Loucy (cell line): Measurements from ENCODE around the gene SGMS2.

Experiments used
- H2AFZ ChIP-seq: fragments of 200-600 bp; sonication (generic); 2 replicates; pipeline ENCODE4 v1.6.0; 2016; ENCODE audit warnings: antibody characterized with exemption, mild to moderate bottlenecking, low read length, moderate library complexity
- H3F3A ChIP-seq: fragments of 200-600 bp; 2 replicates; pipeline ENCODE4 v1.6.0; 2016; ENCODE audit warnings: antibody characterized with exemption, low read depth, mild to moderate bottlenecking
- H3K27me3 ChIP-seq: fragments of 200-600 bp; sonication (generic); 2 replicates; pipeline ENCODE4 v1.6.1; 2014; ENCODE audit warnings: low read length, mild to moderate bottlenecking; ENCODE audit not compliant: insufficient read depth, poor library complexity, severe bottlenecking
- H3K36me3 ChIP-seq: fragments of 200-600 bp; sonication (generic); 2 replicates; pipeline ENCODE4 v1.6.1; 2016; ENCODE audit warnings: low read length; ENCODE audit not compliant: insufficient read depth
- H3K4me1 ChIP-seq: fragments of 200-600 bp; sonication (generic); 2 replicates; pipeline ENCODE4 v1.5.1; 2014; ENCODE audit warnings: low read length, mild to moderate bottlenecking; ENCODE audit not compliant: insufficient read depth, poor library complexity, severe bottlenecking
- H3K4me2 ChIP-seq: fragments of 200-600 bp; sonication (generic); 2 replicates; pipeline ENCODE4 v1.6.0; 2014; ENCODE audit warnings: antibody characterized with exemption, low read length, low read depth, mild to moderate bottlenecking; ENCODE audit not compliant: poor library complexity, severe bottlenecking
- H3K4me3 ChIP-seq: fragments of 200-600 bp; sonication (generic); 2 replicates; pipeline ENCODE4 v1.5.1; 2014; ENCODE audit warnings: low read length, mild to moderate bottlenecking, mixed read lengths; ENCODE audit not compliant: poor library complexity, severe bottlenecking
- H3K79me2 ChIP-seq: fragments of 200-600 bp; sonication (generic); 2 replicates; pipeline ENCODE4 v1.6.1; 2014; ENCODE audit warnings: low read length; ENCODE audit not compliant: insufficient read depth
- H3K9ac ChIP-seq: fragments of 200-600 bp; sonication (generic); 2 replicates; pipeline ENCODE4 v1.6.0; 2014; ENCODE audit warnings: mild to moderate bottlenecking, low read depth, low read length, moderate library complexity; ENCODE audit not compliant: poor library complexity, severe bottlenecking
- H3K9me2 ChIP-seq: fragments of 200-600 bp; sonication (generic); replicated peaks from 2 replicates; pipeline ENCODE4 v1.6.1; 2016; ENCODE audit warnings: low read depth, low read length, mixed read lengths
- H3K9me3 ChIP-seq: fragments of 200-600 bp; sonication (generic); 2 replicates; pipeline ENCODE4 v1.6.1; 2014; ENCODE audit warnings: mild to moderate bottlenecking, antibody characterized with exemption, low read length, low read depth; ENCODE audit not compliant: insufficient read depth
- H4K20me1 ChIP-seq: fragments of 200-600 bp; sonication (generic); 2 replicates; pipeline ENCODE4 v1.6.0; 2014; ENCODE audit warnings: antibody characterized with exemption, low read length, mild to moderate bottlenecking; ENCODE audit not compliant: insufficient read depth, poor library complexity, severe bottlenecking
- CTCF ChIP-seq: fragments of 200-600 bp; sonication (generic); conservative IDR thresholded peaks from 2 replicates; pipeline ENCODE4 v1.5.1; 2014; ENCODE audit warnings: mild to moderate bottlenecking, antibody characterized with exemption, low read length
- EZH2phosphoT487 ChIP-seq: fragments of 200-600 bp; IDR thresholded peaks from 2 replicates; pipeline ENCODE4 v1.6.1; 2018; ENCODE audit warnings: antibody characterized with exemption, mild to moderate bottlenecking, moderate library complexity, borderline replicate concordance

Gene SGMS2

DNA sequence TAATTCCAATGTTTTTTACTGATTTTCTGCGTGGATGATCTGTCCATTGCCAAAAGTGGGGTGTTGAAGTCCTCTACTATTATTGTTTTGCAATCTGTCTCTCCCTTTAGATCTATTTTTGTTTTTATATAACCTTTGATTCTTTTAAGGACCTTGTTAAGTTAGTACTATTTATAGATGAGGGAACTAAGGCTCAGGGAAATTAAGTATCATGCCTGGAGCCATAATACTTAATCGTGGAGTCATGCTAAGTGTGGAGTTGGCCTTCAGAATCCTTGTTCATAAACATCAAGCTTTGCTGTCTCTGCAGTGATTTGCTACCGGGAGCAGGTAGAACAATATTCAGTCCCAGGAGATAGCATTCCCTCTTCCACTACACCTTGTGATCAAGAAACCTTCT is 31.0 kb downstream of the SGMS2 start:
- H3K4me3 ChIP-seq = no peak overlapping the region
- no peaks in the 10 kb centered on the region for H3K9me3 ChIP-seq
- H3K9me2 ChIP-seq = no peaks in the 10 kb centered on the region
- H3K4me2 ChIP-seq = no peak overlapping the region
- H3K27me3 ChIP-seq = no peaks in the 10 kb centered on the region
- TF ChIP-seq EZH2phosphoT487 = no peak
- no peak overlapping the region for H3K9ac ChIP-seq
- H2AFZ ChIP-seq = no peak overlapping the region
- no peaks in the 10 kb centered on the region for H3F3A ChIP-seq
- no peaks in the 10 kb centered on the region for H3K36me3 ChIP-seq
- no peaks in the 10 kb centered on the region for H3K79me2 ChIP-seq
- no peaks in the 10 kb centered on the region for H4K20me1 ChIP-seq
- no peaks in the 10 kb centered on the region for H3K4me1 ChIP-seq

DNA sequence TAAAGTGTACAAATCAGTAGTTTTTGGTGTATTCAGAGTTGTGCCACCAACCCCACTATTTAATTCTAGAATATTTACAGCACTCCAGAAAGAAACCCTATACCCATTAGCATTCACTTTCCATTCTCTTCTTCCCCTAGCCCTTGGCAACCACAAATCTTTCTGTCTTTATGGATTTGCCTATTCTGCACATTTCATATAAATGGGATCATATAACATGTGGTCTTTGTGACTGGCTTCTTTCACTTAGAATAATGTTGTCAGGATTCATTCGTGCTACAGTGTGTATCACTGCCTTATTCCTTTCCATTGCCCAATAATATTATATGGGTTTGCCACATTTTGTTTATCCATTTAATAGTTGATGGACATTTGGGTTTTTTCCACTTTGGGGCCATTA is 32.2 kb downstream of the SGMS2 start:
- no peaks in the 10 kb centered on the region for H3F3A ChIP-seq
- no peaks in the 10 kb centered on the region for H3K36me3 ChIP-seq
- no peak overlapping the region for H2AFZ ChIP-seq
- no peaks in the 10 kb centered on the region for H3K4me1 ChIP-seq
- H3K27me3 ChIP-seq = no peaks in the 10 kb centered on the region
- TF ChIP-seq EZH2phosphoT487 (no peak), CTCF (no peak)
- H3K9me2 ChIP-seq = no peaks in the 10 kb centered on the region
- H3K79me2 ChIP-seq = no peaks in the 10 kb centered on the region
- H3K4me3 ChIP-seq = no peak overlapping the region
- H4K20me1 ChIP-seq = no peaks in the 10 kb centered on the region
- H3K9me3 ChIP-seq = no peaks in the 10 kb centered on the region
- H3K9ac ChIP-seq = no peak overlapping the region
- H3K4me2 ChIP-seq = no peak overlapping the region

DNA sequence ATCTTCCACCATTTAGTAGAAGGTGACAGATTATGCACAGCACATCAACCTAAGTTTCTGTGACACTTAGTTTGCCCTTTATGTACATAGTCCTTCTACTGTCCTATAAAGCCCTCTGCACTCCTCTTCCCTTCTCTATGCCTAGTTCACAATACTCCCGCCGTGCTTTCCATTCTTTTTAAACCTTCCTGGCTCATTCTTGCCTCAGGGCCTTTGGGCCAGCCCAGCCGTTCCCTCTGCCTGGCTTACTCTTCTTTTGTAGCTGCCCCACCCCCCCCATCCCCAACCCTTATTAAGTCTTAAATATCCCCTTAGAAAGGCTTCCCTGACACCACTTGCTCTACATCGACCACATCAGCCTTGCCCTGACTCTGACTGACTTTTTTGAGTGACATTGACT is 33.0 kb downstream of the SGMS2 start:
- no peaks in the 10 kb centered on the region for H4K20me1 ChIP-seq
- H3K4me2 ChIP-seq = no peak overlapping the region
- no peaks in the 10 kb centered on the region for H3F3A ChIP-seq
- no peak overlapping the region for H3K9ac ChIP-seq
- H3K4me3 ChIP-seq = no peak overlapping the region
- no peaks in the 10 kb centered on the region for H3K36me3 ChIP-seq
- H2AFZ ChIP-seq = no peak overlapping the region
- no peaks in the 10 kb centered on the region for H3K27me3 ChIP-seq
- H3K4me1 ChIP-seq = no peaks in the 10 kb centered on the region
- H3K9me3 ChIP-seq = no peaks in the 10 kb centered on the region
- TF ChIP-seq EZH2phosphoT487 = no peak
- TF ChIP-seq CTCF = no peak
- no peaks in the 10 kb centered on the region for H3K79me2 ChIP-seq
- H3K9me2 ChIP-seq = no peaks in the 10 kb centered on the region

DNA sequence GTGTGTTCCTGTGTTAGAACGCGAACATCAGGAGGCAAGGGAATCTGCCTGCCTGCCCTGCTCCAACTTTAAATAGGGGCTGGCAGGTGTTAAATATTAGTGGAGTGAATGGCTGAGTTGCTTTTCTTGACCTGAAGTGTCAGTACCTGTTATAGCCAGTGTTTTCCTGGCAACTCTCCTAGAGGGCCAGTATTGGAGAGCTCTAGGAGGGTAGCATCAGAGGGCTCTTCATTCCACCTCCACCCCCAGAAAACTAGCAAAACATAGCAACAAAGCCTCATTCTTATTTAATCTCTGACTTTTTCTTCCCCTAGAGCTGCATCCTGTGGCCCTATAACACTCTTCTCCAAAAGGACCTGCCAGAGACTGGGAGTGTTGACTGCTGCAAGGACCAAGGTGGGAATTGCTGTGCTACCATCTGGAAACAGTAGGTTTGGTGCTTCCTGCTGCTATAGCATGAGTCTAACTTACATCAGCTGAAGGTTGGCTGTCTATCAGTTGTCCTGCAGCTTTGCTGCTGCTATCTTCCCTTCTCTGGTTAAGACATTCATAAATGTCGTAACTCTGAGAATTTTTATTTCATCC is 33.5 kb downstream of the SGMS2 start:
- H3K9me3 ChIP-seq = no peaks in the 10 kb centered on the region
- H3K4me1 ChIP-seq = no peaks in the 10 kb centered on the region
- no peak overlapping the region for H2AFZ ChIP-seq
- no peak overlapping the region for H3K9ac ChIP-seq
- no peak overlapping the region for H3K4me3 ChIP-seq
- H3K79me2 ChIP-seq = no peaks in the 10 kb centered on the region
- H3F3A ChIP-seq = no peaks in the 10 kb centered on the region
- H3K36me3 ChIP-seq = no peaks in the 10 kb centered on the region
- no peak for TF ChIP-seq CTCF
- no peak for TF ChIP-seq EZH2phosphoT487
- no peak overlapping the region for H3K4me2 ChIP-seq
- H3K9me2 ChIP-seq = no peaks in the 10 kb centered on the region
- H4K20me1 ChIP-seq = no peaks in the 10 kb centered on the region
- H3K27me3 ChIP-seq = no peaks in the 10 kb centered on the region
